Keratinocyte (primary cell): Measurements from ENCODE around the gene UBXN2A. TPM values are rescaled to one million over a fixed set of nuclear protein-coding genes. Genes with fewer than 3 reads are reported as not detected.

Source experiments
- DNase-seq: peaks from one replicate; pipeline ENCODE4 v3.0.0-alpha.2; 2011; ENCODE audit warnings: low read depth, missing footprints, low spot score
- FAIRE-seq: peaks from 2 replicates; lab custom pipeline; 2011; peaks lifted over from hg19 to GRCh38; lab: Jason Lieb, UNC
- H2AFZ ChIP-seq: 2 replicates; pipeline ENCODE4 v1.6.0; 2012; ENCODE audit warnings: low read length, control low read depth, inconsistent platforms; ENCODE audit not compliant: control insufficient read depth
- H3K27ac ChIP-seq: 2 replicates; pipeline ENCODE4 v1.5.1; 2011; ENCODE audit warnings: low read length; ENCODE audit not compliant: control insufficient read depth, insufficient read depth
- H3K27me3 ChIP-seq: 3 replicates; pipeline ENCODE4 v1.6.0; 2011; ENCODE audit warnings: low read length; ENCODE audit not compliant: control insufficient read depth, insufficient read depth; ENCODE audit errors: extremely low read depth
- H3K36me3 ChIP-seq, 2 experiments: 2 replicates in 1 of 2; 3 replicates in 1 of 2; pipeline ENCODE4 v1.5.1; 2011; ENCODE audit warnings: low read length in 2 of 2, mild to moderate bottlenecking in 1 of 2; ENCODE audit not compliant: control insufficient read depth in 2 of 2, insufficient read depth in 2 of 2; ENCODE audit errors: extremely low read depth in 1 of 2
- H3K4me1 ChIP-seq: 3 replicates; pipeline ENCODE4 v1.5.1; 2011; ENCODE audit warnings: low read length; ENCODE audit not compliant: control insufficient read depth, insufficient read depth; ENCODE audit errors: extremely low read depth
- H3K4me2 ChIP-seq: 3 replicates; pipeline ENCODE4 v1.6.0; 2011; ENCODE audit warnings: low read depth, low read length; ENCODE audit not compliant: control insufficient read depth, insufficient read depth; ENCODE audit errors: extremely low read depth
- H3K4me3 ChIP-seq, 3 experiments: fragments of 200-600 bp in 1 of 3; sonication (generic) in 1 of 3; 2 replicates in 2 of 3; 3 replicates in 1 of 3; pipeline ENCODE4 v1.5.1; 2011 to 2016; ENCODE audit warnings: low read length in 3 of 3, mild to moderate bottlenecking in 3 of 3, control low read depth in 2 of 3, inconsistent platforms in 1 of 3, low read depth in 1 of 3, mixed read lengths in 1 of 3, mixed run types in 1 of 3, moderate library complexity in 1 of 3; ENCODE audit not compliant: control insufficient read depth in 2 of 3, insufficient read depth in 2 of 3; ENCODE audit errors: extremely low read depth in 1 of 3
- H3K79me2 ChIP-seq: 2 replicates; pipeline ENCODE4 v1.6.0; 2012; ENCODE audit warnings: low read length; ENCODE audit not compliant: control insufficient read depth, insufficient read depth
- H3K9ac ChIP-seq: 3 replicates; pipeline ENCODE4 v1.6.0; 2011; ENCODE audit warnings: low read length; ENCODE audit not compliant: control insufficient read depth, insufficient read depth; ENCODE audit errors: extremely low read depth
- H3K9me1 ChIP-seq: 3 replicates; pipeline ENCODE4 v1.6.0; 2011; ENCODE audit warnings: low read length; ENCODE audit not compliant: control insufficient read depth, insufficient read depth; ENCODE audit errors: extremely low read depth
- H3K9me3 ChIP-seq: 2 replicates; pipeline ENCODE4 v1.5.1; 2012; ENCODE audit warnings: low read depth, low read length; ENCODE audit not compliant: control insufficient read depth
- H4K20me1 ChIP-seq: 3 replicates; pipeline ENCODE4 v1.6.0; 2011; ENCODE audit warnings: low read length; ENCODE audit not compliant: control insufficient read depth, insufficient read depth; ENCODE audit errors: extremely low read depth
- CTCF ChIP-seq, 3 experiments: IDR thresholded peaks in 1 of 3; conservative IDR thresholded peaks in 1 of 3; optimal IDR thresholded peaks in 1 of 3; 2 replicates in 2 of 3; 3 replicates in 1 of 3; pipeline versions ENCODE3 to v1.5.1; 2011; ENCODE audit warnings: low read length in 3 of 3, mild to moderate bottlenecking in 3 of 3, moderate library complexity in 2 of 3, control low read depth in 1 of 3, inconsistent platforms in 1 of 3; ENCODE audit not compliant: insufficient read depth in 2 of 3; ENCODE audit errors: extremely low read depth in 1 of 3
- EZH2 ChIP-seq: IDR thresholded peaks from one replicate; pipeline ENCODE4 v1.6.1; 2012; ENCODE audit warnings: inconsistent platforms, mild to moderate bottlenecking, low read length, moderate library complexity
- dilution Hi-C: fragments of 300-500 bp; cut with MboI; formaldehyde crosslinking; loops from one replicate; pipeline ENCODE4 v1.7.0; 2020; ENCODE audit warnings: low sequenced_read_pairs; ENCODE audit not compliant: extremely low pct_ligation_motif_present
- polyA plus RNA-seq, 5 experiments: library from polyadenylated mRNA; depleted of rRNA in 3 of 5; stranded (reverse) in 3 of 5; stranded (forward) in 1 of 5; unstranded in 1 of 5; fragments of >200 nt; gene quantifications; 1 replicate in 1 of 5; 2 replicates in 3 of 5; 3 replicates in 1 of 5; pipeline versions ENCODE4 v1.2.1 to v1.2.3, GENCODE V29; 2011 to 2012; ENCODE audit warnings: missing spikeins in 2 of 5, low read depth in 1 of 5, low replicate concordance in 1 of 5

UBXN2A gene
- polyA plus RNA-seq, 1 donor (not counting 4 experiments of a cell fraction or from before 2014, with no cell fraction given): 11.7 TPM

- DNase-seq (no peak), FAIRE-seq (no peak)
- Histone ChIP-seq H3K27ac (no peak overlapping the region), H3K36me3 (no peaks in the 10 kb centered on the region), H3K9me3 (no peaks in the 10 kb centered on the region), H3K79me2 (peaks cover 14% of the 10 kb centered on the region), H3K4me1 (peaks cover 26% of the 10 kb centered on the region), H3K27me3 (no peaks in the 10 kb centered on the region), H2AFZ (no peak overlapping the region), H3K9ac (no peak overlapping the region), H4K20me1 (peaks cover 7% of the 10 kb centered on the region), H3K9me1 (no peaks in the 10 kb centered on the region), H3K4me3 (no peak overlapping the region), H3K4me2 (no peak overlapping the region)
- TF ChIP-seq EZH2 (no peak), CTCF (optimal IDR thresholded peaks at IDR 0.05 in 1 of 3, IDR thresholded peaks at IDR 0.05 in 1 of 3, conservative IDR thresholded peaks at IDR 0.05 in 1 of 3; ENCODE audit: extremely low read depth in 1 of 3, insufficient read depth in 2 of 3, low read length in 3 of 3) (no peak)
- dilution Hi-C loops: no loop called here
Observed at GRCh38 chr2:23904692-23905091, 35.6 kb upstream of the UBXN2A start.

GRCh38 chr2:23905155-23905554 lies 35.1 kb upstream of the UBXN2A start:
- Histone ChIP-seq H3K27ac (no peak overlapping the region), H4K20me1 (peaks cover 7% of the 10 kb centered on the region), H3K79me2 (peaks cover 16% of the 10 kb centered on the region), H3K9ac (no peak overlapping the region), H3K4me1 (peaks cover 26% of the 10 kb centered on the region), H3K9me1 (no peaks in the 10 kb centered on the region), H3K4me3 (no peak overlapping the region), H3K4me2 (no peak overlapping the region), H3K36me3 (no peaks in the 10 kb centered on the region), H3K9me3 (no peaks in the 10 kb centered on the region), H2AFZ (no peak overlapping the region), H3K27me3 (no peaks in the 10 kb centered on the region)
- DNase-seq: no peak
- dilution Hi-C loops: no loop called here
- TF ChIP-seq EZH2 (no peak), CTCF (optimal IDR thresholded peaks at IDR 0.05 in 1 of 3, IDR thresholded peaks at IDR 0.05 in 1 of 3, conservative IDR thresholded peaks at IDR 0.05 in 1 of 3; ENCODE audit: extremely low read depth in 1 of 3, insufficient read depth in 2 of 3, low read length in 3 of 3) (no peak)
- FAIRE-seq: no peak
